Measurements from ENCODE around the gene MOXD1.

MOXD1 gene

DNA sequence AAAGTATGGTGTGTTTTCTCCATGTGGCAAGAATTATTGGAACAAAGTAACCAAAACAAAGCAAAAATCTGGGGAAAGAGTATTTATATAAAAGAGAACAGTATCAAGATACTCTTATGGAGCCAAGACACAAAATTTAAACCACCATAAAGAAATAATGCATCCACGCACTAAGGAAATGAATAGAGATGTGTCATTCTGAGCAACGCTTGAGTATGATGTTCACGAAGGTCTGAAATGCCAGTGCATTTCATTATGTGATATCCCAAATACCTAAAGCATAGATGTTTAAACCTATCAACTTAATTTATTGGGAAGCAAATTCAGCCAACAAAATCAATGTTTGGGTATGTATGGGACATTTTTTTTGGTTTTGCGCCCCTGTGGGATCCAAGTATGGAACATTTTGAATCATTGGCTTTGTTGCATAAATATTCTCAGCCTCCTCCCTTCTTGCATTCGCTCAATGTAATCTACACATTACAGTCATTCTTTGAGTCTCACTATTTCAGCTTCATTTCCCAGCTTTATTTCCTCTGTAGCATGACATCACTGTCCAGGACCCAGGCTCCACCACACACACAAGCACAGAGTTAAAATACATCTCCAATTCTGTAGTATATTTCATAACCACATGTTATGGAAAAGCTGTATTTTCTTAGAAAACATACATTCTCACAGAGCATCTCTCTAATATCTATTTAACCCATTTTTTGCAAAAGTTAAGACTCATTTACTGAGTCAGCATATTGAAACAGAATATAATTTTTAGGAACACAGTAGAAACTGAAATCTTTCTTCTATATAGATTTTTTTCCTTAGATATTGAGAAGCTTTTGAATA, 11.6 kb upstream of the MOXD1 start:
- in situ Hi-C loops (cut with MboI; ENCODE audit: low sequenced_read_pairs, unreplicated experiment), result no loop called here
- DNase-seq (ENCODE audit: low spot score), result no peak
- TF ChIP-seq CTCF (IDR thresholded peaks at IDR 0.05; ENCODE audit: borderline replicate concordance, control extremely low read depth, extremely low read depth, insufficient read depth, missing control alignments), result no peak

DNA sequence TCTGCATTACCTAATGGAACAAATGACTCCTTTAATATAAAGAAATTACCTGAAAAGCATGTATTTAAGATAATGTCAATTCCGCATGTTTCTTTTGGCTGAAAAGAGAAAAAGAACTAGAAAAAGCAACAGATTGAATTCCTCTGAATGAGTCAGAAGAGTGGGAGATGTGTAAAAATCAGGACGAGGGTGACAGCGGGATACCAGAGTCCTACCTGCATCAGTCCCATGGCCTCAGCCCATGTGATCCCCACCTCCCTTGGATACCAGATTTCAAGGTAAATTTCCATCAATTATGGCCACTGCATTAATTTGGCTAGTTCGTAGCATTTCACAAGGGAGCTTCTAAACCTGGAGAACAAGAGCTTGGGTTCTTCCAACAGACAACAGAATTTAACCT, 10.0 kb upstream of the MOXD1 start:
- TF ChIP-seq CTCF (IDR thresholded peaks at IDR 0.05; ENCODE audit: borderline replicate concordance, control extremely low read depth, extremely low read depth, insufficient read depth, missing control alignments), result no peak
- in situ Hi-C loops (cut with MboI; ENCODE audit: low sequenced_read_pairs, unreplicated experiment), result no loop called here
- DNase-seq (ENCODE audit: low spot score), result no peak

- TF ChIP-seq CTCF (IDR thresholded peaks at IDR 0.05; ENCODE audit: borderline replicate concordance, control extremely low read depth, extremely low read depth, insufficient read depth, missing control alignments), result no peak
- DNase-seq (ENCODE audit: low spot score), result no peak
- in situ Hi-C loops (cut with MboI; ENCODE audit: low sequenced_read_pairs, unreplicated experiment), result no loop called here
These were observed 9.6 kb upstream of the MOXD1 start for GRCh38 chr6:132410830-132411229.

DNA sequence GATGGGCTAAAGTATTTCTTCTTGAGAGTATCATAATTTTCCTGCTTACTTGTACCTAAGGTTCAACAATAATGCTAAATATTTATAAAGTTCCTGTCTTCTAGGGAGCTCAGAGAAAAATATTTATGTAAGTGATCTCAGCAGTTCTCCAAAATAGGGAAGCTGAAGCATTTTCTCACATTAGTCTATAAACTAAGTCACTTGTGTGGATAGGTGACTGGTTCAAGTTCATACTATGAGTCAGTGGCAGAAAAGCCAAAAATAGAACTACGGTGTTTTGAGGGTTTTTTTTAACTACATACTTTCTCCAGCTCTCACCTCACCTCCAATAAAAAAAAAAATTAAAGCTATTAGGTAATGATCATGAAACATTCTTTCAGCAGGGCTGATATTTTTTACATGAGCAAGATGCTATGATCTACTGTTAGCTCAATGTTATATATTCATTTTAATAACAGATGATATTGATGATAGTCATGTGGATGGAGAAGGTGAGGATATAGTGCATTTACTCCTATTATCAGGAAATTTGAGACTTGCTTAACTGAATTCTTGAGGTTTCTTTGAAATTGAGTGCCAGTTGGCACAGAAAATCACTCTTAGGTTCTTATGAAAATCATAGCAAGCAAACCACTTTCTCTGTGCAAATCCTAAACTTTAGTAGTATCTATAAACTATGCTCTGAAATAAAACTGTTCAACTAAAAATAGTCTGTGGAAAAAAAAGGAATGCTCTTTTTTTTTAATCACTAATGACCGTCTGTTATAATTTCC, 4.1 kb upstream of the MOXD1 start:
- in situ Hi-C loops (cut with MboI; ENCODE audit: low sequenced_read_pairs, unreplicated experiment), result no loop called here
- peak; percentile 48 for DNase-seq (ENCODE audit: low spot score)
- no peak for TF ChIP-seq CTCF (IDR thresholded peaks at IDR 0.05; ENCODE audit: borderline replicate concordance, control extremely low read depth, extremely low read depth, insufficient read depth, missing control alignments)

- in situ Hi-C loops (cut with MboI; ENCODE audit: low sequenced_read_pairs, unreplicated experiment), result no loop called here
- TF ChIP-seq CTCF (IDR thresholded peaks at IDR 0.05; ENCODE audit: borderline replicate concordance, control extremely low read depth, extremely low read depth, insufficient read depth, missing control alignments), result no peak
These were observed 3.5 kb upstream of the MOXD1 start for GRCh38 chr6:132404736-132405135.

GRCh38 chr6:132404330-132404729, 3.1 kb upstream of the MOXD1 start:
- in situ Hi-C loops (cut with MboI; ENCODE audit: low sequenced_read_pairs, unreplicated experiment), result no loop called here
- no peak for TF ChIP-seq CTCF (IDR thresholded peaks at IDR 0.05; ENCODE audit: borderline replicate concordance, control extremely low read depth, extremely low read depth, insufficient read depth, missing control alignments)
- no peak for DNase-seq (ENCODE audit: low spot score)

More at GRCh38 chr6:132404736-132405135, 3.5 kb upstream of the MOXD1 start:
- DNase-seq (ENCODE audit: low spot score), result no peak
